Femur (tissue), 1 donor: ENCODE data around the gene SLCO4A1.
"Not testable (repeated sequence)": the region's sequence is repeated elsewhere in the genome, so short reads cannot be mapped to it uniquely, and the experiment has no call there.

Experiments
- DNase-seq: peaks from one replicate; pipeline ENCODE4 v3.0.0-alpha.2; 2017

Gene SLCO4A1

DNA sequence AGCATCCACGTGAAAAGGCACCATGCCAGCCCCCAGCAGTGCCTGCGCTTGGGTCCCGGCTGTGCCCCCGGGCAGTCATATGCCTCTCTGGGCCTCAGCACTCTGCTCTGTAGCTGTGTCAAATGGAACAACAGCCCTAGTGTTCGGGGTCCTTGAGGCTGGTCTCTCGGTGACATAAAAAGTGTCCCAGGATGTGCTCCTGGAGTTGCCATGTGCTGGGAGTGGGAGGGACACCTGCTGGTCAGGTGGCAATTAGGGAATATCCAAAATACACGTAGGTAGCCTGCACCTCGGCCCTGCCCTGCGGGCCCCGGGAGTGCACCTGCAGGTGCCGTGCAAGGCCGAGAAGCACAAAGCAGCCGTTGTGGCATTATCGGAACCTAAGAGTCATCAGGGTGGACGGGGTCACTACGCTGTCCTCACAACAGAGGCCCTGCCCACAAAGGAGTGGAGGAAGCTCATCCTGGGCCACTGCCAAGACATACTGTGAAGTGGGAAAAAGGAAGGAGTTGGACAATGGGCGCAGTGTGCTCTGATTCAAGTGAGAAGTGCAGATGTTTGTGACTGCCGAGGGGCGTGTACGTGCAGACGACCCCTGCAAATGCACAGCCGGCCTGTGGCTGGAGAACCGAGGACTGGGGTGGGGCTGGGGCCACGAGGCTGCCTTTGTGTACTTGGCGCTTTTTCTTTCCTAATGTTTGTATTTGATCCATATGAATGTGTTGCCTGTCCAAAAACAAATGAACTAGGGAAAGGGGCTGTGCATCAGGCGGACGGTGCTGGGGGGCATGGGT is 24.6 kb downstream of the SLCO4A1 start:
- peak; percentile 53 for DNase-seq

DNA sequence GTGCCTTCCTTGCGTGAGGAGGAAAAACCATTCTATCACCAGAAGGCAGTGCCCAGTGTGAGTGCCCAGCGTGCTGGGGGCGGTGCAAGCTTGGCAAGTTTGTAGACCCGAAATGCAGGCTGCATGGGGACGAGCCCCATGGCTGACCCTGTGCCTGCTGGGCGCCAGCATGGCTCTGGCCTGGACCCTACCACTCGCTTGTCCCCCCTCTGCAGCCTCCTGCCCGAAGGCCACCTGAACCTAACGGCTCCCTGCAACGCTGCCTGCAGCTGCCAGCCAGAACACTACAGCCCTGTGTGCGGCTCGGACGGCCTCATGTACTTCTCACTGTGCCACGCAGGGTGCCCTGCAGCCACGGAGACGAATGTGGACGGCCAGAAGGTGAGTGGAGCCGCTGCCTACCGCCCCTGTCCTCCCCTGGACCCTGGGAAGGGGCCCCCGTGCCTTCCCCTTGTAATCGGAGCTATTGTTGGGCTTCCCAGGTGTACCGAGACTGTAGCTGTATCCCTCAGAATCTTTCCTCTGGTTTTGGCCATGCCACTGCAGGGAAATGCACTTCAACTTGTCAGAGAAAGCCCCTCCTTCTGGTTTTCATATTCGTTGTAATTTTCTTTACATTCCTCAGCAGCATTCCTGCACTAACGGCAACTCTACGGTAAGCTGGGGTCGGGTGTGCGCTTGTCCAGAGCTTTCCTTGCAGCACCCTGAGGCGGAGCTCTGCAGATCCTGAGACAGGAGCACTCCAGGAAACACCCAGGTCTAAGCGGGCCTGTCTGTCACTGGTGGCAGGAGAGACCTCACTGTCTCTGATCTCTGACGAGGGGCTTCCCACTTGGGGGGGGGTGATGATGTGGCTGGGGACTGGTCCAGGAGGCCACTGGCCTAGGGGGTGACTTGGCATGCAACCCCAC is 25.5 kb downstream of the SLCO4A1 start:
- no peak for DNase-seq

DNA sequence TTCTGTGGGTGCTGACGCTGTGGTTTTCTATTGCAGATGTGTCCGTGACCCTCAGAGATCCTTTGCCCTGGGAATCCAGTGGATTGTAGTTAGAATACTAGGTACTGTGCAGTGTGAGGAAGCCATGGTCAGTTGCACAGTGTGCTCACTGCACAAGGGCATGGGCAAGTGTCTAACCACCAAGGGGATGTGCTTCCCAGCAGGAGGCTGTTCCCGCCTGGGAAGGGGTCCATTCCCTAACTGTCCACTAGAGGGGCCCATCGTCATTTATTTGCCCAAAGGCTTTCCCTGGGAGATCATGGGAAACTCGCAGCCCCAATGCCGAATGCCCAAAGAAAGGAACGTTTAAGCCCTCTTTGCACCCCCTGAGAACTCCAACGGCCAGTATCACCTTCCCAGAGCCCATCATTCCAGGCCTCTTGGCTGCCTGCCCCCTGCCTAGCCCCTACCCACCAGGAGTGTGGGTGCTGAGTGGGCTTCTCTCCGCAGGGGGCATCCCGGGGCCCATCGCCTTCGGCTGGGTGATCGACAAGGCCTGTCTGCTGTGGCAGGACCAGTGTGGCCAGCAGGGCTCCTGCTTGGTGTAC is 26.2 kb downstream of the SLCO4A1 start:
- DNase-seq = peak; percentile 83

DNA sequence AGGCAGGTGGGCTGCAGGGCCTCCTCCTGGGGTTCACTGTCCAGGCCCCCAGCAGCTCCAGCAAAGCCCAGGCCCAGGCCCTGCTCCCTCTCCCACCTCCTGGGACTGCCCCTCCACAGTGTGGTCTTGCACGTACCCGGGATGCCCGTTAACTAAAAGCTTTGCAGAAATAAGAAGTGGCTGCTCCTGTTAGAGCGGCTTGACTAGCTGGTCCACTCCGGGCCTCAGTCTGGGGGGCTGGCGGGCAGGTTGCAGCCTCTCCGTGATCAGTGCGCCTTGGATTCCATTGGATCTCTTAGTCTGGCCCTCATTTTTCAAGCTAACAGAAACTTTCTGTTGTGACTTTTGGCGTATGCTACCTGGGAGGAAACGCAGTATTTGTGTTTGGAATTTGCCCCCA is 26.9 kb downstream of the SLCO4A1 start:
- no peak for DNase-seq

DNA sequence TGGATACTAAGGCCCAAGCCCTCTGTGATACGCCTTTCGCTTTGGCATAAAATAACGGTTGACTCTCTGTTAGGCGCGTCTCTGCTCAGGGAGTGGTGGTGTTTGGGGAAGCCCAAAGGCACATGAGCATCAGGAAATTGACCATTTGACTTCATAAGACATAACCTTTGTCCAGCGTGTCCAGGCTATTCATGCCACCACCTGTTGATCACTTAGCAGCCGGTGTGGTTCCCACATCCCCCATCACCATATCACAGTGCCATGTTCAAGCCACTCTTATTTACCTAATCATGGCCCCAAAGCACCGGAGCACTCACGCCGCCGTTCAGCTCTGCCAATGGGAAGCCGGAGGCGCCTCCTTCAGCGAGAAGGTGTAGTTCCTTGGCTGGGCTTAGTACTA is 27.9 kb downstream of the SLCO4A1 start:
- DNase-seq = no peak

DNA sequence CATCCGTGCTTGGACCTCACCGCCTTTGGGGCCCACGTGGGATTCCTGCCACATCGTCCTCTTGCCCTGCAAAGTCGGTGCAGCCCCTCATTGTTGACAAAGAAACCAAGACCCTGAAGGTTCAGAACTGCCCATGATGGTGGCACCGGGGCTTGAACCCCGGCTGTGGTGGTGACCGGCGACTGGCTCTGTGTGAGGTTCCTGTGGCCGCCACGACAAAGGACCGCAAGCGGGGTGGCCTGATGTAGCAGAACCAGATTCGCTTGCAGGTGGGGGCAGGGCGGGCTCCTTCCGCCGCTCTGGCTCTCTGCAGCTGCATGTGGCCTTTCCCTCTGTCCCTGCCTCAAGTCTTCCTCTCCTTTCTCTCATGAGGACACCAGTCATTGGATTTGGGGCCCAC is 28.7 kb downstream of the SLCO4A1 start:
- no peak for DNase-seq

DNA sequence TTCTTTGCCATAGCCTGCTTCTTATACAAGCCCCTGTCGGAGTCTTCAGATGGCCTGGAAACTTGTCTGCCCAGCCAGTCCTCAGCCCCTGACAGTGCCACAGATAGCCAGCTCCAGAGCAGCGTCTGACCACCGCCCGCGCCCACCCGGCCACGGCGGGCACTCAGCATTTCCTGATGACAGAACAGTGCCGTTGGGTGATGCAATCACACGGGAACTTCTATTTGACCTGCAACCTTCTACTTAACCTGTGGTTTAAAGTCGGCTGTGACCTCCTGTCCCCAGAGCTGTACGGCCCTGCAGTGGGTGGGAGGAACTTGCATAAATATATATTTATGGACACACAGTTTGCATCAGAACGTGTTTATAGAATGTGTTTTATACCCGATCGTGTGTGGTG is 29.5 kb downstream of the SLCO4A1 start:
- DNase-seq = no peak

DNA sequence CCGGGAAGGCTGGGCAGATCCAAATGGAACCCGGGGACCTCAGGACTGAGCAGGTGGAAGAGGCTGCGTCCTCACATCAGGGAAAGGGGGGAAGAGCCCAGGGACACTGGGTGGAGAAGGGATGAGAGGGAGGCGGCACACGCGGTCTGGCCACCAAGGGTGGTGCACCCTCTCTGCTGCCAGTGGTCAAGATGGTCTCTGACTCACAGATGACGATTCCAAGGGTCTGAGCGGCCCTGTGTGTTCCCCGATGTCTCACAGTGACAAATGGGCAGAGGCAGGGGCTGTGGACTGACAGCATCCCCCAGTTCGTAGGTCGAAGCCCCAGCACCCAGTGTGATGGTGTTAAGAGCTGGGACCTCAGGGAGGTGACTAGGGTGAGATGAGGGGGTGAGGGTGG is 32.1 kb downstream of the SLCO4A1 start:
- DNase-seq = no peak

DNA sequence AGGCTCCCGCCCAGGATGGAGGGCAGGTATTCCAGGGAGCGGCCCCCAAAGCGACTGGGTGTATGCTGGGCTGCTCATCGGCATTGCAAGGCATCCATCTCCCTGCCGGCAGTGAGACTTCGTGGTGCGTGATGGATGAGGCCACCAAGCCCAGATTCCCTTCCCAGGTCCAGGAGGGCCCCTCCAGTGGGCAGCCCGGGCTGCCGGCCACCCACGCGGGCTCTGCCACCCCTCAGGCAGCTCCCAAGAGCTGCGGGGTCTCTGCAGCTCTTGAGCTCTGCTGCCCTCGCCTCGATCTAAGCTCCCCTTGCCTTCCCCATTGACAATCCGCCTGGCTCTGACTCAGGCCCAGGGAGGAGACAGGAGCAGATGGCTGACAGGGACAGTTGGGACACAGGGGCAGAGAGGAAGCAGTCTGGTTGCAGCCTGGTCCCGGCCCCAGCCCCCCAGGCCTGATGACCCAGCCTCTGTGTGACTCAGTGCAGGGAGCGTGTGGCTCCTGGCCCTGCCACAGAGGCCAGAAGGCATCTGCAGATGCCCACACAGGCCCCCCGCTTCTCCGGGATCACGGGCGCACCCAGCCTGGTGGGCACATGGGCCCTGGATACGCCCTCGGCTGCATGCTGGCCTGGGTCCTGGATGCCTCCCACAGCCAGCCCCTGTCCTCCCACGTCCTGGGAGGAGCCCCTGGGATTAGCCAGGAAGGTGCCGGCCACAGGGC is 33.0 kb downstream of the SLCO4A1 start:
- DNase-seq = no peak

DNA sequence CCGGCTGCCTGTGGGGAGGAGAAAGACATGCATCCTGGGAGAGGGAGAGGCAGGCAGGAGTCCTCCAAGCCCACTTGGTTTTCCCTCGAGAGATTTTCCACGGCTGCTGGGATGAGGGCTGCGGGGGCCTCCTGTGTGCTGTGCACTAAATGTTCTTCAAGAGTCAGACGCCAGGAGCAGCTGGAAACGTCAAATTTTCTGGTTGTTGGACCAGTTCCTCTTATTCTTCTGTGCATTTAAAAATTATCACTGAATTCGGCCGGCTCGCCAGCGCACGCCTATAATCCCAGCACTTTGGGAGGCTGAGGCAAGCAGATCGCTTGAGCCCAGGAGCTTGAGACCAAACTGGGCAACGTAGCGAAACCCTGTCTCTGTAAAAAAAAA is 33.6 kb downstream of the SLCO4A1 start:
- no peak for DNase-seq

DNA sequence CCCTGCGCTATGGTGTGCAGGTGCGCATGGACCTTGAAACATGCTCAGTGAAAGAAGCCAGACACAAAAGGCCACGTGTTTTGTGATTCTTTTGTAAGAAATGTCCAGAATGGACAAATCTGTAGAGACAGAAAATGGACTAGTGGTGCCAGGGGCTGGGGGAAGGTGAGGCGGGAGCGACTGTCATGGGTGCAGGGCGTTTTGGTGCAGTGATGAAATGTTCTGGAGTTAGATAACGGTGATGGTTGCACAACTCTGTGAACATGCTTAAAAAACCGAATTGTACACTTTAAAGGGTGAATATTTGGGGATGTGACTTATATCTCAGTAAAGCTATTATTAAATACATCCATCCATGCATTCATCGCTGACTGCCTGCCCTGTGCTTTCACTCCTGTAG is 34.7 kb downstream of the SLCO4A1 start:
- DNase-seq = no peak

DNA sequence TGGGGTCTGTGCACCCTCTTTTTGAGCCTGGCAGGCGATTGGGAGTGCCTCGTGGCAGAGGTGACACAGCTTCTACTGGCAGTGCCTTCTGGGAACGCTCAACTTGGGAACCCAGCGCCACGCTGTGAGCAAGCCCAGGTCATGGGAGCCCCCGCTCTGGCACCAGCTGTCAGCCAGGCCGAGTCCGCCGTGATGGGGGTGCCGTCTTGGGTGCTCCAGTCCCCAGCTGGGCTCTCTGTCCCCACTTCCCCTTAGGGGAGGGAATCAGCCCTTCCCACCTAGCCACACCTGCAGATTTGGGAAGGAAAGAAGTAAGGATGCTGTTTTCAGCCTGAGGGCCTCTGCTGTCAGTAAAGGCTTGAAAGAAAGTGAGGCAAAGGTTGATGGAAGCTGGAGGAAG is 35.4 kb downstream of the SLCO4A1 start:
- DNase-seq = no peak

DNA sequence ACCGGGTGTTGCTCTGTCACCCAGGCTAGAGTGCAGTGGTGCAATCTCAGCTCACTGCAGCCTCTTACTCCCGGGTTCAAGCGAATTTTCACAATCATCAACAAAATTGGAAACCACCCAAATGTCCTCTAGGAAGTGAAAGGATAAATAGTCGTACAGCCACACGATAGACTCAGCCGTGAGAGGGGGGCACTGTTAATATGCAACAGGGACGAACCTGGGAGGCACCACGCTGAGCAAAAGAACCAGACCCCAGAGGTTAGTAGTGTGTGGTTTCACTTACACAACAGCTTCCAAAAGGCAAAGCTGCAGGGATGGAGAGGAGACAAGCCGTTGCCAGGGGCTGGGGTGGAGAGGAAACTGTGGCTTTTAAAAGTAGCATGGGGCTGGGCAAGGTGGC is 36.2 kb downstream of the SLCO4A1 start:
- DNase-seq = no peak

DNA sequence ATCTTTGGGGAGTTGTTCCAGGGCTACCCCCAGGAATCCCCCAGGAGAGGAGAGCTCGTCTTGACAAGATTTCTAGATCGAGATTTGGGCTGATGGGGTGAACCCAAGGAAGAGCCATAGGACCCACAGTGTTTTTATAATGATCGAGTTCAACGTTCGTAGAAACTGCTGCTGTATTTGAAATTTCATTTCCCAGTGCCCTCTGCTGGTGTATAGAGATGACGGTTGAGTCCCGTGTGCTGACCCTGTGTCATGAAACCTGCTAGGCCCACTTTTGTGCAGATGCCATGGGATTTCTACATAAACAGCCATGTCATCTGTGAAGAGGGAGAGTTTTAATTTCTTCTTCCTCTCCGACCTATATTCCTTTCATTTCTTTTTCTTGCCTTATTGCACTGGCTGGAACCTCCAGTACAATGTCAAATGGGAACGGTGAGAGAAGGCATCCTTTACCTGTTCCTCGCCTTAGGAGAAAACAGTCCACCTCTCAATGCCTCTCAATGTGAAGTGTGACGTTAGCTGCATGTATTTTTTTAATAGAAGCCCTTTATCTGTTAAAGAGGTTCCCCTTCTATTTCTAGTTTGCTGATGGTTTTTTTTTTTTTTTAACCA is 37.8 kb downstream of the SLCO4A1 start:
- no peak for DNase-seq

DNA sequence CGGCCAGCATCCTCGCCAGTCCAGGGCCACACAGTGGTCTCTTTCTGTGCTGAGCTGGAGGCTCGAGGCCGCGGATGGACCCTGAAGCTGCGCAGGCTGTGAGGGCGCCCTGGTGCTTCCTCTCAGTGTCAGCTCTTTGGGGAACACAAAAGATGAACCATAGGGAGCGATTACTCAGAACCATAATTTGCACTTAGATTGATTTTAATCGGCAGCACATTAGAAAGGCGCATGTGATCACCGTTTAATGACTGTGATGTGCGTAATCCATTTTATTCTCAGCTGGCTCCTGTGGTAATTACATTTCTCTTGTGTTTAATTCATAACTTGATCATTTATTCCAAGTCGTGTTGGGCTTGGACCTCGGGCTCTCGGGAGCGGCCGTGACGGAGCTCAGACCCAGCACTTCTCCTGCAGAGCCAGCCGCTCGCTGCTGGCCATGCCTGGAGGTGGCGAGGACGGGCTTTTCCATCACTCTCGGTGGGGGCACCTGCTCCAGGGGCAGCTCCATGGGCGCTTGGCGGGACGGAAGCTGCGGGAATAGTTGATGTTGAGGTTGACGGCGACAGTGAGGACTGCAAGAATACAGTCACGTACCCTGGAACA is 40.7 kb downstream of the SLCO4A1 start:
- no peak for DNase-seq

DNA sequence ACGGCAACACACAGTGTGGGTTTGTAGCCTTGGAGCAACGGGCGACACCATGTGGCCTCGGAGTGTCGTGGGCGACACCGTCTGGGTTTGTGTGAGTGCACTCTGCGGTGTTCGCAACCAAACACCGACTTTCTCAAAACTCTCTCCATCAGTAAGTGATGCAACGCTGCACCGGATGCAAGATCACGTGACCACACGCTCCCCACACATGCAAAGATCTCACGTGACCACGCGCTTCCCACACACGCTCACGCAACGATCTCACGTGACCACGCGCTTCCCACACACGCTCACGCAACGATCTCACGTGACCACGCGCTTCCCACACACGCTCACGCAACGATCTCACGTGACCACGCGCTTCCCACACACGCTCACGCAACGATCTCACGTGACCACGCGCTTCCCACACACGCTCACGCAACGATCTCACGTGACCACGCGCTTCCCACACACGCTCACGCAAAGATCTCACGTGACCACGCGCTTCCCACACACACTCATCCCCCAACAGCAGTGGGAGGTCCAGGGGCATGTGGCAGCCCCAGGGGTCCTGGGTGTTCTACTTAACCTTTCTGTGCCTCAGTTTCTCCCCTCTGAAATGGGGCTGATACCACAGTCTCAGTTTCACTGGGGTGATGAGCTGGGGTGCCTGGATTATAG is 41.5 kb downstream of the SLCO4A1 start:
- DNase-seq = not testable (repeated sequence)

DNA sequence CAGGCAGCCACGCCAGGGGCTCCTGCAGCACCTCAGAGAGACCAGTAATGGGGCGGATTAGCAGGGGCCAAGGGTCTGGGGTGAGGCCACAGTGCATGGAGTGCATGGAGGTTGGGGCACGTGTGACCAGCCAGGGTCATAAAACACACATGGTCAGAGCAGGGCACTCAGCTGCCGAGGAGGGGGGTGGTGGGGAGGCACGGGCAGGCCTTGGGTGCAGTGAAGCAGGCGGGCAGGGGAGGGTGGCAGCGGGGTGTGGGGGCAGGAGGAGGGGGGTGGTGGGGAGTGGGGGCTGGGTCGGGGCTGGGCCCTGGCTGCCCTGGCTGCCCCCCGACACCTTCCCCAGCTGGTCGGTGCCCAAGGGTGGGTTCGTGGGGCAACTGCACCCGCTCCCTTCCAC is 42.7 kb downstream of the SLCO4A1 start:
- no peak for DNase-seq

DNA sequence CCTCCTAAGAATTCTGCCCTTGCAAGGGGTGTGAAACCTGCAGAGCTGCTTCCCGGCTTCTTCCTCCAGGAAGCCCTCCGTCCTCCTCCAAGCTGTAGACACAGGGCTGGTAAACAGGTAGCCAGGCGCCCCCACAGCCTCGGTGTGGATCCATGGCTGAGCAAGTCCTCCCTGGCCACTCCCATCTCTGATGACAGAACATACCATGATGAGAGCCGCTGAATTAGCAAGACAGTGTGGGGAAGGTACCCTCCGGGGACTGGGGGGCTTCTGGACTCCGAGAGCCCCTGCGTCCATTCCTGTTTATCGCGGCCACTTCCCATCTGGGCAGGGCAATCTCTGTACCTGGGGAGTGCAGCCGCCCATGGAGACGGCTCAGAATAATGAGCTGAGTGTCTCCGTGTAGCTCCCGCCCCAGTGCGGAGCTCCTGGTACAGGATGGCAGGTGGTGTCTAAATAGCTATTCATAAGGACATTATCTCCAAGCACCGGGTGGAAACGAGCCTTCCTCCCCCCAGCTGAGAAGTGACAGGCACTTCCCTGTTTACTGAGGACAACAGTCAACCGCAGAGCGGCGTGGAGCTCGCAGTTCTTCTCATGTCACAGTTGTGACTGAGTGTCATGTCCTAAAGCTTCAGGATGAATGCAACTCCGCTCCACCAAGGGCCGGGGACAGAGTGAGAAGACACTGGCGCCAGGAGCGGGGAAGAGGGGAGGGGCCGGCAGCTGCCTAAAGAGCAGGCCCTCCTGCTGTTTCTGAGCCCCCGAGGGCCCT is 43.7 kb downstream of the SLCO4A1 start:
- DNase-seq = peak; percentile 49

DNA sequence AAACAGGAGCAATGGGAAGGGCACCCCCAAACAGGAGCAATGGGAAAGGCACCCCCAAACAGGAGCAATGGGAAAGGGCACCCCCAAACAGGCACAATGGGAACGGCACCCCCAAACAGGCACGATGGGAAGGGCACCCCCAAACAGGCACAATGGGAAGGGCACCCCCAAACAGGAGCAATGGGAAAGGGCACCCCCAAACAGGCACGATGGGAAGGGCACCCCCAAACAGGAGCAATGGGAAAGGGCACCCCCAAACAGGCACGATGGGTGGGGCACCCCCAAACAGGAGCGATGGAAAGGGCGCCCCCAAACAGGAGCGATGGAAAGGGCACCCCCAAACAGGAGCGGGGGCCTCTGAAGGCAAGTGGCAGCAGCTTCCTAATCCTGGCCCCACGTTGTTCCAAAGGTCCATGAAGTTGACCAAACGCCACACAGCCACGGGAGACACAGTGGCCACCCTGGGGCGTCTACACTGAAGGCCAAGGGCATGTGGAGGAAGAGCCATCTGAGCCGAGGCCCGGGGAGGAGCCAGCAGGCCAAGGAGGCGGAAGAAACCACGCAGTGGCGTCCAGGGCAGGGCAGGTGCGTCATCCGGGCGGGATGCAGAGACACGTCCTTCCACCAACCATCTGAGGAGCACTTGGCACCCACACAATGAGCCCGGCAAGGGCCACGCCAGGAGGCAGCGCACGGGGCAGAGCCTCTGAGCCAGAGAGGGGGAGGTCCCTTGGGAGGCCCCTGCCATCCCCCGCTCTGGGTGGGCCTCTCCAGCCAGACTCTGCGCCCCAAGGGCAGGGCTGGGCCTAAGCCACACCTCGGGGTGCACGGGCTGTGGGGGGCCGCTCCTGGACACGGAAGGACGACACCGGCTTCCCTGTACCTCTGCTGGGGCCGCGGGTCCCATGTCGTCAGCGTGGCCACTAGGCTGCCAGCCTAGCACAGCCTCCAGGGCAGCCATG is 44.8 kb downstream of the SLCO4A1 start:
- DNase-seq = no peak

DNA sequence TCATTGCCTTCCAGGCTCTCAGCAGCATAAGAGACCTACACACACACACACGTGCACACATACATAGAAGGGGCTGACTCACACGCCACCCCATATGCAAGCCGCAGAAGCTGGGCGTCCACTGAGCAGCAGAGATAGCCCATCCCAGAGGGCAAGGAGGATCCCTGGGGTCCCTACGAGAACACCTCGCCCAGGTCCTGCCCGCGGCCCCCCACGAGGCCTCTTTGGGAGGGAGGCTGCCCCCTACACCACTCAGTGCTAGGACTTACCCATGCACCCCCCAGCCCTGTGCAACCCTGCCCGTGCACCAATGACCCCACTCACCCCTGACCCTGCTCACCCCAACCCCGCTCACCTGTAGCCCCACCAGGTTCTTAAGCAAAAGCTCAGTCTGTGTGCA is 45.8 kb downstream of the SLCO4A1 start:
- DNase-seq = no peak
